H9 (cell line): ENCODE results near the gene ARHGAP27. TPM values are rescaled to one million over a fixed set of nuclear protein-coding genes. Genes with fewer than 3 reads are reported as not detected.

Source experiments
- DNase-seq: peaks from one replicate; pipeline ENCODE4 v3.0.0-alpha.2; 2017
- H2AFZ ChIP-seq: one replicate; pipeline ENCODE4 v1.6.1; 2013; ENCODE audit warnings: mild to moderate bottlenecking, low read length, control low read depth, moderate library complexity
- H2AK5ac ChIP-seq: 2 replicates; pipeline ENCODE4 v1.6.1; 2013; ENCODE audit warnings: low read length, control low read depth, mixed read lengths; ENCODE audit not compliant: insufficient read length
- H2BK120ac ChIP-seq: one replicate; pipeline ENCODE4 v1.6.1; 2013; ENCODE audit warnings: low read depth, mild to moderate bottlenecking, low read length, control low read depth, inconsistent platforms; ENCODE audit not compliant: poor library complexity, severe bottlenecking
- H2BK12ac ChIP-seq: 2 replicates; pipeline ENCODE4 v1.6.1; 2013; ENCODE audit warnings: low read length, control low read depth, mixed read lengths, low read depth; ENCODE audit not compliant: insufficient read length
- H2BK15ac ChIP-seq: 2 replicates; pipeline ENCODE4 v1.6.1; 2013; ENCODE audit warnings: low read depth, low read length, control low read depth
- H2BK20ac ChIP-seq: one replicate; pipeline ENCODE4 v1.6.1; 2013; ENCODE audit warnings: low read depth, mild to moderate bottlenecking, low read length, control low read depth, inconsistent platforms; ENCODE audit not compliant: poor library complexity, severe bottlenecking
- H2BK5ac ChIP-seq: 2 replicates; pipeline ENCODE4 v1.6.1; 2013; ENCODE audit warnings: low read length, control low read depth, mixed read lengths; ENCODE audit not compliant: insufficient read length
- H3K14ac ChIP-seq: 2 replicates; pipeline ENCODE4 v1.6.1; 2013; ENCODE audit warnings: low read length, control low read depth; ENCODE audit not compliant: insufficient read depth
- H3K18ac ChIP-seq: 2 replicates; pipeline ENCODE4 v1.6.1; 2013; ENCODE audit warnings: low read depth, mild to moderate bottlenecking, mixed read lengths, low read length, control low read depth; ENCODE audit not compliant: insufficient read length
- H3K23ac ChIP-seq: 2 replicates; pipeline ENCODE4 v1.6.1; 2013; ENCODE audit warnings: low read length, control low read depth, mixed read lengths, low read depth; ENCODE audit not compliant: insufficient read length
- H3K23me2 ChIP-seq: 2 replicates; pipeline ENCODE4 v1.6.1; 2013; ENCODE audit warnings: low read depth, mild to moderate bottlenecking, mixed read lengths, low read length, control low read depth; ENCODE audit not compliant: insufficient read length, poor library complexity, severe bottlenecking
- H3K27ac ChIP-seq: 2 replicates; pipeline ENCODE4 v1.5.1; 2013; ENCODE audit warnings: low read length, control low read depth, mixed read lengths, low read depth; ENCODE audit not compliant: insufficient read length
- H3K27me3 ChIP-seq: 2 replicates; pipeline ENCODE4 v1.6.1; 2013; ENCODE audit warnings: low read length, control low read depth, inconsistent platforms; ENCODE audit not compliant: insufficient read depth
- H3K4ac ChIP-seq: 2 replicates; pipeline ENCODE4 v1.6.1; 2013; ENCODE audit warnings: low read depth, mild to moderate bottlenecking, control low read depth, inconsistent platforms, low read length, moderate library complexity
- H3K4me1 ChIP-seq: 2 replicates; pipeline ENCODE4 v1.6.1; 2013; ENCODE audit warnings: low read length, control low read depth, inconsistent platforms; ENCODE audit not compliant: insufficient read depth
- H3K4me2 ChIP-seq: 2 replicates; pipeline ENCODE4 v1.6.1; 2013; ENCODE audit warnings: low read length, control low read depth, mixed read lengths; ENCODE audit not compliant: insufficient read length, insufficient read depth
- H3K56ac ChIP-seq: 2 replicates; pipeline ENCODE4 v1.6.1; 2013; ENCODE audit warnings: low read depth, mild to moderate bottlenecking, mixed read lengths, low read length, control low read depth; ENCODE audit not compliant: insufficient read length
- H3K79me1 ChIP-seq: 2 replicates; pipeline ENCODE4 v1.6.1; 2013; ENCODE audit warnings: low read depth, mild to moderate bottlenecking, moderate library complexity, low read length, control low read depth, inconsistent platforms; ENCODE audit not compliant: insufficient read depth, poor library complexity, severe bottlenecking
- H3K79me2 ChIP-seq: 2 replicates; pipeline ENCODE4 v1.6.1; 2013; ENCODE audit warnings: low read length, control low read depth, inconsistent platforms; ENCODE audit not compliant: insufficient read depth
- H3K9ac ChIP-seq: 2 replicates; pipeline ENCODE4 v1.6.1; 2013; ENCODE audit warnings: low read length, control low read depth, mixed read lengths; ENCODE audit not compliant: insufficient read length; ENCODE audit errors: extremely low read depth
- H3K9me3 ChIP-seq: one replicate; pipeline ENCODE4 v1.6.1; 2013; ENCODE audit warnings: low read depth, low read length, inconsistent platforms; ENCODE audit not compliant: control insufficient read depth
- H3T11ph ChIP-seq: one replicate; pipeline ENCODE4 v1.6.1; 2013; ENCODE audit warnings: mild to moderate bottlenecking, low read length, control low read depth, inconsistent platforms
- H4K20me1 ChIP-seq: one replicate; pipeline ENCODE4 v1.6.1; 2013; ENCODE audit not compliant: control insufficient read depth, insufficient read length, insufficient read depth
- H4K5ac ChIP-seq: 2 replicates; pipeline ENCODE4 v1.6.1; 2013; ENCODE audit warnings: low read depth, mild to moderate bottlenecking, mixed read lengths, low read length, control low read depth; ENCODE audit not compliant: insufficient read length
- H4K8ac ChIP-seq: replicated peaks from 2 replicates; pipeline ENCODE4 v1.6.1; 2013; ENCODE audit warnings: low read length, control low read depth, mixed read lengths, low read depth; ENCODE audit not compliant: insufficient read length
- H4K91ac ChIP-seq: 2 replicates; pipeline ENCODE4 v1.6.1; 2013; ENCODE audit warnings: low read depth, mild to moderate bottlenecking, moderate library complexity, mixed read lengths, low read length, control low read depth; ENCODE audit not compliant: insufficient read length
- H3K27ac Mint-ChIP-seq, 3 experiments: 2 replicates in 2 of 3; 3 replicates in 1 of 3; pipeline ENCODE4 v1.8.0; 2020 to 2021; ENCODE audit warnings: mixed read lengths in 3 of 3, mild to moderate bottlenecking in 1 of 3, moderate library complexity in 1 of 3
- H3K27me3 Mint-ChIP-seq: 2 replicates; pipeline ENCODE4 v1.8.0; 2021; ENCODE audit warnings: low read depth, mild to moderate bottlenecking, moderate library complexity, mixed read lengths
- H3K36me3 Mint-ChIP-seq, 3 experiments: 2 replicates in 2 of 3; 3 replicates in 1 of 3; pipeline ENCODE4 v1.8.0; 2020 to 2021; ENCODE audit warnings: low read depth in 3 of 3, mixed read lengths in 3 of 3; ENCODE audit not compliant: insufficient read depth in 1 of 3
- H3K4me1 Mint-ChIP-seq, 2 experiments: 2 replicates each; pipeline ENCODE4 v1.8.0; 2020; ENCODE audit warnings: mixed read lengths in 2 of 2
- H3K4me3 Mint-ChIP-seq, 2 experiments: 2 replicates in 1 of 2; 3 replicates in 1 of 2; pipeline ENCODE4 v1.8.0; 2020 to 2021; ENCODE audit warnings: mild to moderate bottlenecking in 2 of 2, mixed read lengths in 2 of 2, moderate library complexity in 1 of 2
- H3K9me3 Mint-ChIP-seq, 2 experiments: 2 replicates in 1 of 2; 3 replicates in 1 of 2; pipeline ENCODE4 v1.8.0; 2020; ENCODE audit warnings: mild to moderate bottlenecking in 2 of 2, mixed read lengths in 2 of 2, moderate library complexity in 1 of 2
- WGBS: extraction: QIAGEN DNeasy Blood & Tissue Kit; methylation state at CpG from one replicate; pipeline ENCODE4 v1.1.7; 2013; ENCODE audit warnings: missing lambda C conversion rate, low lambda C conversion rate, mixed read lengths; ENCODE audit not compliant: insufficient read length; ENCODE audit errors: extremely low coverage; 5-methylcytosine and 5-hydroxymethylcytosine counted together
- total RNA-seq: library from RNA; stranded (reverse); gene quantifications from 2 replicates; pipeline ENCODE4 v1.2.1, GENCODE V29; 2021
- TF ChIP-seq, protein P1 (sequence below): fragments of 200-600 bp; sonication (generic); conservative IDR thresholded peaks from 3 replicates; pipeline ENCODE4 v1.8.0; 2021; ENCODE audit warnings: antibody characterized with exemption, mild to moderate bottlenecking

Gene ARHGAP27
- total RNA-seq, 1 experiment from 2014 or later, result 9.9 TPM

DNA sequence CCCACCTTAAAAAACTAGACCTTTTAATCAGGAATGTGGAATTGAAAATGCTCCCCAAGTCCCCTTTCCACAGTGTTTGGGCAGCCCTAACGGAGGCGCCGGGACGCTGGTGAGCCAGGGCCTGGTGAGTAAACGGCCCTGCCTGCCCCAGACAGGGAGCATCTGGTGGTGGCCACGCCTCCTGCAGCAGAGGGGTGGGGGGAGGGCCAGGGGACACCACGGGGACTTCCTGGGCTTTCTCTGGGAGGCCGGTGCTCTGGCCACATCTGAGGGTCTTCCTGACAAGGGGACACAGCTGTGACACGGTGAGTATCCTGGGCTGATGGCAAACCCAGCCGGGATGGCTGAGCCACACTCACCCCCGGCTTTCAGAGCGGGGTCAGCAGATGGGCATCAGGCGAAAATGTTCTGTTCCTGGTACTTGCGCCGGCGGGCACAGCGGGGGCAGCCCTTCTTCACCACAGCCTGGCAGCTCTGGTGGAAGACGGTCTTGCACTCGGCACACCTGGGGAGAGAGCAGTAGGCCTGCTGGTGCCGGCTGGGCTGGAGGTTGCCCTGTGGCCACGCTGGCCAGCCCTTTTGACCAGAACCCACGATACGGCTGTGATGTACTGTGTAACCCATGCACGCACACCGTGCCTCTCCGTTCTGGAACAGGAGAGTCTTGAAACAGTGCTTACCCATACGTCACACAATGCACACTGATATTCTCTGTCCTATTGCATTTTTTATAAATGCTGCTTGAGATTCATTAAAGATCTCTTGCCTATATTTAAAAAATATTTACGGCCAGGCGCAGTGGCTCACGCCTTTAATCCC, 5.0 kb upstream of the ARHGAP27 start:
- H2BK120ac ChIP-seq, result no peak overlapping the region
- no peaks in the 10 kb centered on the region for H4K20me1 ChIP-seq
- Mint-ChIP-seq H3K36me3 (peaks cover 0 to 7% (median 0%) of the 10 kb centered on the region in 3 experiments; a peak in 2 of 7 replicates), H3K27ac (no peak overlapping the region), H3K4me1 (peaks cover 29 to 35% of the 10 kb centered on the region in 2 experiments), H3K9me3 (no peaks in the 10 kb centered on the region), H3K4me3 (no peak overlapping the region), H3K27me3 (peaks cover 16% of the 10 kb centered on the region)
- H3K23me2 ChIP-seq, result peaks cover 3% of the 10 kb centered on the region
- H2BK15ac ChIP-seq, result no peak overlapping the region
- no peak overlapping the region for H4K8ac ChIP-seq
- H3K9me3 ChIP-seq, result no peaks in the 10 kb centered on the region
- WGBS, result no CpG with 5 or more reads among the region's 30 CpGs
- no peaks in the 10 kb centered on the region for H3K79me1 ChIP-seq
- H2BK20ac ChIP-seq, result no peak overlapping the region
- H4K91ac ChIP-seq, result no peak overlapping the region
- no peak overlapping the region for H3K23ac ChIP-seq
- no peak overlapping the region for H3K4ac ChIP-seq
- H3K14ac ChIP-seq, result no peak overlapping the region
- H2AFZ ChIP-seq, result no peak overlapping the region
- H3K9ac ChIP-seq, result no peak overlapping the region
- peaks cover 3% of the 10 kb centered on the region; the same call in 1 of the 2 replicates for H3K27me3 ChIP-seq
- H3K27ac ChIP-seq, result no peak overlapping the region
- H3K18ac ChIP-seq, result no peak overlapping the region
- H2BK12ac ChIP-seq, result no peak overlapping the region
- no peak overlapping the region for H4K5ac ChIP-seq
- DNase-seq, result peak; percentile 71
- TF ChIP-seq, protein P1, sequence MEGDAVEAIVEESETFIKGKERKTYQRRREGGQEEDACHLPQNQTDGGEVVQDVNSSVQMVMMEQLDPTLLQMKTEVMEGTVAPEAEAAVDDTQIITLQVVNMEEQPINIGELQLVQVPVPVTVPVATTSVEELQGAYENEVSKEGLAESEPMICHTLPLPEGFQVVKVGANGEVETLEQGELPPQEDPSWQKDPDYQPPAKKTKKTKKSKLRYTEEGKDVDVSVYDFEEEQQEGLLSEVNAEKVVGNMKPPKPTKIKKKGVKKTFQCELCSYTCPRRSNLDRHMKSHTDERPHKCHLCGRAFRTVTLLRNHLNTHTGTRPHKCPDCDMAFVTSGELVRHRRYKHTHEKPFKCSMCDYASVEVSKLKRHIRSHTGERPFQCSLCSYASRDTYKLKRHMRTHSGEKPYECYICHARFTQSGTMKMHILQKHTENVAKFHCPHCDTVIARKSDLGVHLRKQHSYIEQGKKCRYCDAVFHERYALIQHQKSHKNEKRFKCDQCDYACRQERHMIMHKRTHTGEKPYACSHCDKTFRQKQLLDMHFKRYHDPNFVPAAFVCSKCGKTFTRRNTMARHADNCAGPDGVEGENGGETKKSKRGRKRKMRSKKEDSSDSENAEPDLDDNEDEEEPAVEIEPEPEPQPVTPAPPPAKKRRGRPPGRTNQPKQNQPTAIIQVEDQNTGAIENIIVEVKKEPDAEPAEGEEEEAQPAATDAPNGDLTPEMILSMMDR, result no peak
- H3K56ac ChIP-seq, result no peak overlapping the region
- H2BK5ac ChIP-seq, result no peak overlapping the region
- no peak overlapping the region for H3K4me2 ChIP-seq
- no peak overlapping the region for H2AK5ac ChIP-seq
- H3K4me1 ChIP-seq, result no peaks in the 10 kb centered on the region
- H3T11ph ChIP-seq, result no peak overlapping the region
- no peaks in the 10 kb centered on the region for H3K79me2 ChIP-seq
